HG03432 (cell line): Measurements from ENCODE around the gene BPNT1.
"Not testable (repeated sequence)": the region's sequence is repeated elsewhere in the genome, so short reads cannot be mapped to it uniquely, and the experiment has no call there.

ENCODE experiments used
- ATAC-seq: cut with Tn5 transposase; IDR thresholded peaks from one replicate; pipeline ENCODE4 v1.9.1; 2021; ENCODE audit warnings: mild to moderate bottlenecking, moderate library complexity; ENCODE audit not compliant: unreplicated experiment

The BPNT1 gene, protein sequence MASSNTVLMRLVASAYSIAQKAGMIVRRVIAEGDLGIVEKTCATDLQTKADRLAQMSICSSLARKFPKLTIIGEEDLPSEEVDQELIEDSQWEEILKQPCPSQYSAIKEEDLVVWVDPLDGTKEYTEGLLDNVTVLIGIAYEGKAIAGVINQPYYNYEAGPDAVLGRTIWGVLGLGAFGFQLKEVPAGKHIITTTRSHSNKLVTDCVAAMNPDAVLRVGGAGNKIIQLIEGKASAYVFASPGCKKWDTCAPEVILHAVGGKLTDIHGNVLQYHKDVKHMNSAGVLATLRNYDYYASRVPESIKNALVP

DNA sequence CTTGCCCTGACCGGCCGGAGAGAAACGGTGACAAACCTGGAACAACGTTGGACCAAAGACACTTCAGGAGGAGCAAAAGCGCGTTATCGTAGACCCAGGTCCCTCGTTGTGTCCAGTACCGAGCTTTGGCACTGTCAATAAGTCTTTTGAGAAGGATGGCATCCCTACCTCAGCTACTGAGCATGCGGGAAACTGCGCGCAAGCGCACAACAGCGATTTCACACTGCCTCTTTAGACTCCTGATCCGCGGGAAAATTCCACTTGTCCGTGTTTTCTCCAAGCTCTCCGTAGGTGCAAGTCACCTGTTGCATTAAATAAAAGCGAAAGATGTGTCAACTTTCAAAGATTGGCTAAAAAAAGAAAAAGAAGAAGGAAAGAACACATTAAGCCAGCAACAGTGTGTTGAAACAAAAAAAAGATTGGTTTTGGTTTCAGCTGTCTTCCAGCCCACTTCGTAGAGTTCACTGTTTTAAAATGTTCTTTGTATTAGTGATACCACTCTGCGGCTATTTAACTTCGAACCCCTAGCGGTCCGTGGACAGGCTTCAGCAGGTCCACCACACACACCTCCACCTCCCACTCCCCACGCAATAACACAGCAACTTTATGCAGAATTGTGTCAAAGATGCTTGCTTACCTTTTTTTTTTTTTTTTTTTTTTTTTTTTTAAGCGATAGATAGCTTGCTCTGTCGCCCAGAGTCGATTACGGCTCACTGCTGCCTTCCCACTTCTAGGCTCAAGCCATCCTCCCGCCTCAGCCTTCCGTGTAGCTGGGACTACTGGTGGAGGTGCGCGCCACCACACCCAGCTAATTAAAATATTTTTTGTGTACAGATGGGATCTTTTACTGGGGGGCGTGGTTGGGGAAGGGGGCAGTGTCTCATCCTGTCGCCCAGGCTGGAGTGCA lies at the start of gene BPNT1:
TSS of gene BPNT1 (minus strand) at position 139 of the 907 bp plus-strand sequence. CDS start 9,942 bp downstream, outside the sequence.
- ATAC-seq, result peak; percentile 56

DNA sequence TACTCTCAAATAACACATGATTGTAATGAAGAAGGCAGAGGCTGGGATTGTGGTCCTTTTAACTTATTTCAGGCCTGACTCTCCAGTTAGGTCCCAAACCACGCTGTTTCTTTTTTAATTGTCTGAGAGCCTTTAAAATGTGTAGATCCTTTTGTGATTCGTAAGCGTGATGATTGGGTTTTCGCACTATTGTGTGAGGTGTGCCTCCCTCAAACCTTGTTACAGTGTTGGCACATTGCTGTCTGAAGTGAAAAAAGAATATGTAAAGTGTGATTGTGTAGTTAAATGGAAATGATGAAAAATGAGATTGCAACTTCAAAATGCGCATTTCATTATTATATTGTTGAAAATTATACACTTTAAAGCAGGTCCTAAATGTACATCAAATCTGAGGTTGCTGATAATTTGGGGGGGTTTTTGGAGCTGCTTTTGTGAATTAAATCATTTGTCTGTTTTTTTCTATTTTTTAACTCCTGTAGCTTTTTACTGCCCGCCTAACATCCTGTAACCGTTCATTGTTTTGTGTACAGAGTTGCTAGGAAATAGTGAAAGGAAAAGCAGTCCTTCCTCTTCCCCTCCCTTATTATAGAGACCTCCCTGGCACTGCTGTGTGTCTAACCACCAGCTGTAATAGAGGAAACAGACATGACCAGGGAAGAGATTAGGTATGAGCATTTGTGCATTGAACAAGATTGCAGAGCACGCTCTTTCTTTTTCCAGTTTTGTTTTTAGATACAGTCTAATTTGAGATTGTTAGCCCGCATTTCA lies 47.6 kb upstream of the BPNT1 start:
- no peak for ATAC-seq

DNA sequence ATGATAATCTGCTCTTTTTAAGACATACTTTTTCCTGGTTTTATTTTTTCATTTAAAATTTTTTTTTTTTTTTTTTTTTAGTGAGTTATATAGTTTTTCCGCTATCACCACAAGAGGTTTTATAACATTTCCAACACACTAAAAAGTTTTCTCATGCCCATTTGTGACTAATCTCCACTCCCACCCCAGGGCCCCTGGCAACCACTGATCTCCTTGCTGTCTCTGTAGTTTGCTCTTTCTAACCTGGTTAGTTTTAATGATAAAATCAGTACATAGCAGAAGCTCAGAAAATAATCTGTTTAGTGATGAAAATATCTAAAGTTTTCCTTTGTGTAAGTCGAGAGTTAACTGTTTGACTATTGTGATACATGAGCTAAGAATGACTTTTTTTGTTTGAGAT lies 46.2 kb upstream of the BPNT1 start:
- no peak for ATAC-seq

DNA sequence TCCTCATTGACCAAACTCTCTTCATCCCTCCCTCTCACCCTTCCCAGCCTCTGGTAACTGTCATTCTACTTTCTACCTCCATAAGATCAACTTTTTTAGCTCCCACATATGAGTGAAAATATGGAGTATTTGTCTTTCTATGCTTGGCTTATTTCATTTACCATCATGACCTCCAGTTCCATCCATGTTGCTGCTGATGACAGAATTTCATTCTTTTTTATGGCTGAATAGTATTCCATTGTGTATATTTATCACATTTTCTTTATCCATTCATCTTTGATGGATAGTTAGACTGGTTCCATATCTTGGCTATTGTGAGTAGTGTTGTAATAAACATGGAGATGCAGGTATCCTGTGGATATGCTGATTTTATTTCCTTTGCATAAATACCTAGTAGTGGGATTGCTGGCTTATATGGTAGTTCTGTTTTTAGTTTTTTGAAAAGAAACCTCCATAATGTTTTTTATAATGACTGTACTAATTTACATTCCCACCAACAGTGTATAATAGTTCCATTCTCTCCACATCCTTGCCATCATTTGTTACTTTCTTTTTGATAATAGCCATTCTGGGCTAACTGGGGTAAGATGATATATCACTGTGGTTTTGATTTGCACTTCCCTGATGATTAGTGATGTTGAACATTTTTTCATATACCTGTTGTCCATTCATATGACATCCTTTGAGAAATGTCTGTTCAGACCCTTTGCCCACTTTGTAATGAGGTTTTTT lies 40.1 kb upstream of the BPNT1 start:
- ATAC-seq, result no peak

DNA sequence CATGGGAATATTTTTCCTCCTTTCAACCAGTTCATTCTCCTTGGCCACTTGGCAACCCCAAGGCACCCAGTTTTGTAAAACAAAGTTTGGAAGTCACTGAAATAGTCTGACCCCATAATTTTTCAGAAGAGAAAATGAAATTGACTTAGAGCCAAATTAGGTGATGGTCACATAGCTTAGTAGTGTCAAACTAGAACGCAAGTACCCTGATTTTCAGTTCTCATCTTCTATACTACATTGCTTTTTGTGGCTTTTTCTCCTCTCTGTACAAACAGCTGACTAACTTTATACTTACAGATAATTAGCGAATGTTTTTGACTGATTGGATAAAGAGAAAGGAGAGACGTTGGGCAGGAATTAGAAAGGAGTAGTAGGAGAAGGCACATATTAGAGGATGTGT lies 37.5 kb upstream of the BPNT1 start:
- ATAC-seq, result no peak

DNA sequence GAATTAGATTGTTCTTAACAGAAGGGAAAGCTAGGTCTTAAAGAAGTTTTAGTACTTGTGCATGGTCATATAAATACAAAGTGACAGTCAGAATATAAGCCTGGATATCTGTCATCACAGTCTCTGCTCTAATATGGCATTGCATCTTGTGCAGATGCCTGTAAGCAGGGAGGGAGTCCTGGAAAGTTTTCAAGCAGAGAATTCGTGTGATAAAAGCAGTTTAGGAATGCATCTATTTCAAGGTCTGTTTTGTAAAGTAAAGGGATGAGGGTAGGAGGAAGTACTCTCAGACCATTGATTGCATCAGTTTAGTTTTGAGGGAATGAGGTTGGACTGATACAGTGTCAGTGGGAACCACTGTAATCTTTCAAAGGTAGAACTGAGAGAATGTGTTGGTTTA lies 35.0 kb upstream of the BPNT1 start:
- no peak for ATAC-seq

DNA sequence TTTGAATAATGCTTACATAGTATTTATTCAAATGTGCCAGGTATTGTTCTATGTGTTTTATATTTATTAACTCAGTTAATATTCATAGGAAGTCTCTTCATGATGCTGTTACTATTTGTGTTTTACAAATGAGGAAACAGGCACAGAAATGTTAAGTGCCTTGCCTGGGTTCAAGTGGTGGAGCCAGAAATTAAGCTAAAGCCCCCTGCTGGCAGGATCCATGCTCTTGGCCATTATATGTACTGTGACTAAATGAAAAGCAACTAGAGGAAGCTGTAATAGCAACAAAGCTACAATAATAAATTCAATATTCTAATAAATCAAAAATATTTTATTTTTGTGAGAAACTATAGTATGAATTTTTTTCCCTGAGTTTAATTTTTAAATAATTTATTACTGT lies 34.3 kb upstream of the BPNT1 start:
- ATAC-seq, result no peak

DNA sequence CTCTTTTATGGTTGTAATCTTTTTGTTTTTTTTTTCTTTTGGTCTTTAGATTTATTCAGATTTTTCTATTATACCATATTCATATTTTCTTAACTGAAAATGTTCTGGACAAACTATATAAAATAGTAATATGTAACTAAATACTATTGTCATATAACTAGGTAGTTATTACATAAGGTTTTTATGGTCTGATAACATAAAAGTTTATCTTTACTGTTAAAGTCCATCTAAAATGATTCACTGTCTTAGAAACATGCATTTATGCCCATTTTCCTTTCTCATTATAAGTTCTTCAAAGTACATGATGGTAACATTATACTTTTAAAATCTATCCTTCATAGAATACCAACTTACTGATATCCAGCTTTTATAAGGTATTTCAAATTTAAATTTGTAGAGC lies 33.5 kb upstream of the BPNT1 start:
- ATAC-seq, result no peak

DNA sequence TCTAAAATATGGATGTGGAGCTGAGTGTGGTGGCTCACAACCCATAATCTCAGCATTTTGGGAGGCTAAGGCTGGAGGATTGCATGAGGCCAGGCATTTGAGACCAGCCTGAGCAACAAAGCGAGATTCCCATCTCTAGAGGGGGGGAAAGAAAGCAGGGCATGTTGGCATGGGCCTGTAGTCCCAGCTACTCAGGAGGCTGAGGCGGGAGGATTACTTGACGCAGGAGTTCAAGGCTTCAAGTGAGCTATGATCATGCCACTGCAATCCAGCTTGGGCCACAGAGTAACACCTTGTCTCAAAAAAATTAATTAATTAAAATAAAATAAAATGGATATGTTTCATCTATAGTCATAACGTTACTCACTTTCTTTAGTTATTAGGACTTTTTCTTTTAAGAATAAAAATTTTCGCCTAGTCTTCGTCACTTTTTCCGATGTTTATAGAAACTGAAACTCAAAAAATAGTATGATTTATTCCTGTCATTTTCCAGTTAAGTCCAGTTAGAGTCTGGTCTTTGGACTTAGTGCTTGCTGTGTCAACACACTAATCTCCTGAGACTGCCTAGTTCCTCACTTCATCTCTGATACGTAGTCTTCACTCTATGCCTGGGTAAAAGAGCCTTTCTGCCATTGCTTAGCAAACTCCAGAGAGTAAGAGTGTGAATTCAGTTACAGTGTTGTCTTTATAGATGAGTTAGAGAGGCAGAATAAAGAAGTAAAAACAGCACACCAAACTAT lies 32.4 kb upstream of the BPNT1 start:
- ATAC-seq, result peak; percentile 56

DNA sequence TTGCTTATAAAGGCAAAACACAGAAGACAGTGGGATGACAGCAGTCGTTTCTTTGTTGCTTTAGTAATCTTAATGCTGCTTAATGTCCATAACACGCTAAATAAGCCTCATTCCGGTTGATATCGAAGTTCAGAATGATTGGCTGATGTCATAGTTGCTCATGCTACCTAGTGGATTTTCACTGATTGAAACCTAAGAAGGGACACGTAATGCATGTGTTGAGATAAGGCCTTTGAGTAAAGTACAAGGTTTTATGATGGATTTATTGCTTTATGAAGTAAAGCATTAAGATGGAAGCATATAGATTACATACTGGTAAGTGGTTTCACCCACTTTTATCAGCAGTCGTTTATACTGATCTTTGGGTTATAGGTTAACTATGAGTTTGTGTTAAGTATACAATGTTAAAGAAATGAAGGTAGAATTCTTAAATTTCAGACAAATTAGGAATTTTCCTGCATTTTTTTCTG lies 29.5 kb upstream of the BPNT1 start:
- no peak for ATAC-seq

DNA sequence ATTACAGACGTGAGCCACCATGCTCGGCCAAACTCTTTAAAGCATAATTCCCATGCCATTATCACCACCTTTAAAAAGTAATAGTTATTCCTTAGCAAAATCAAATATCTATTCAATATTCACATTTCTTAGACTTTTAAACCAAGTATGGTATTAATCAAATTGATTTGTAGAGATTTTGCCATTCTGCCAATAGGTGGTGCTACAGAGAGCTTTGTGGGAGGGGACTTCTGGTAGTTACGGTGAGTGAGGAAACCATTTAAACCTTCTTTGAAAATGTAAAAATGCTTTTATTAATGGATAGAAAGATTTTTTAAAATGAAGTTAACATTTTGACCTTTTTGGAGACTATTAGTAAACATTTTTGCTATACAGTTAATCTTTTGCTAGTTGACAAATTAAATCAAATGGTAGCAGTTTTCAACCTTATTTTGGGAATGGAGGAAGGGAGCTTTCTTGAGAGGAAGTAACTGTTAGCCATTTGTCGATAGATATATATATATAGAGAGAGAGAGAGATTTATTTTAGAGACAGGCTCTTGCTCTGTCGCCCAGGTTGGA lies 23.6 kb upstream of the BPNT1 start:
- peak; percentile 83 for ATAC-seq

DNA sequence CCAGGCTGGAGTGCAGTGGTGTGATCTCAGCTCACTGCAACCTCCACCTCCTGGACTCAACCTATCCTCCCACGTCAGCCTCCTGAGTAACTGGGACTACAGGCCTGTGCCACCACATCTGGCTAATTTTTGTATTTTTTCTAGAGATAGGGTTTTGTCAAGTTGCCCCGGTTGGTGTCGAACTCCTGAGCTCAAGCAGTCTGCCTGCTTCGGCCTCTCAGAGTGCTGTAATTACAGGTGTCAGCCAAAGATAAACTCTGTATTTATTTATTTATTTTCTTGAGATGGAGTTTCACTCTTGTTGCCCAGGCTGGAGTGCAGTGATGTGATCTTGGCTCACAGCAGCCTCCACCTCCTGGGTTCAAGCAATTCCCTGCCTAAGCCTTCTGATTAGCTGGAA lies 23.0 kb upstream of the BPNT1 start:
- not testable (repeated sequence) for ATAC-seq

DNA sequence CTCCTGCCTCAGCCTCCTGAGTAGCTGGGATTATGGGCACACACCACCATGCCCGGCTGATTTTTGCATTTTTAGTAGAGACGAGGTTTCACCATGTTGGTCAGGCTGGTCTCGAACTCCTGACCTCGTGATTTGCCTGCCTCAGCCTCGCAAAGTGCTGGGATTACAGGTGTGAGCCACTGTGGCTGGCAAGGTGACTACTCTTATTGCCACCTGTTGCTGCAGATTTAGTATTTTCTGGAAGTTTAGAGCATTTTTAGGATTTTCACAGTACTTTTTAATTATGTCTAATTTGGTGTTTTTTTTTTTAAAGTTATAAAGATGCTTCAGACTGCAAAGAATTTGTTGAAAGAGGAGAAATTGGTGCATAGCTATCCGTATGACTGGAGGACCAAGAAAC lies 20.9 kb upstream of the BPNT1 start:
- ATAC-seq, result not testable (repeated sequence)

DNA sequence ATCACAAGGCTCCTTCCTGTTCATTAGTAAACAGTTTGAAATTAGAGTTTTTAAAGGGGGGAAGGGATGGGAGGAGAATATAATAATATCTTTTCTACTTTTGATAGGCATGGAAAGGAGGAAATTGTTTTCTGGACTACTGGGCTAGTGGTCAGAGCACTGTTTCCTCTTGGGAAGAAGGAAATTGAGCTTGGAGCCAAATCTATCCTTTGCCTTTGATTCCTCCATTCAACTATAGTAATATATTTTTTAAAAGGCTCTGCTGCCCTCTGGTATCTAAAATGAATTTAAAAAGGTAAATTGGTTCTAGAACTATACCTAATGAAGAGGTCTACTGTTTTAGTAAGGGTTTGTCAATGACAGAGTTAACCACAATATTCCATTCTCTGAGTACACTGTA lies 10.2 kb upstream of the BPNT1 start:
- ATAC-seq, result no peak

DNA sequence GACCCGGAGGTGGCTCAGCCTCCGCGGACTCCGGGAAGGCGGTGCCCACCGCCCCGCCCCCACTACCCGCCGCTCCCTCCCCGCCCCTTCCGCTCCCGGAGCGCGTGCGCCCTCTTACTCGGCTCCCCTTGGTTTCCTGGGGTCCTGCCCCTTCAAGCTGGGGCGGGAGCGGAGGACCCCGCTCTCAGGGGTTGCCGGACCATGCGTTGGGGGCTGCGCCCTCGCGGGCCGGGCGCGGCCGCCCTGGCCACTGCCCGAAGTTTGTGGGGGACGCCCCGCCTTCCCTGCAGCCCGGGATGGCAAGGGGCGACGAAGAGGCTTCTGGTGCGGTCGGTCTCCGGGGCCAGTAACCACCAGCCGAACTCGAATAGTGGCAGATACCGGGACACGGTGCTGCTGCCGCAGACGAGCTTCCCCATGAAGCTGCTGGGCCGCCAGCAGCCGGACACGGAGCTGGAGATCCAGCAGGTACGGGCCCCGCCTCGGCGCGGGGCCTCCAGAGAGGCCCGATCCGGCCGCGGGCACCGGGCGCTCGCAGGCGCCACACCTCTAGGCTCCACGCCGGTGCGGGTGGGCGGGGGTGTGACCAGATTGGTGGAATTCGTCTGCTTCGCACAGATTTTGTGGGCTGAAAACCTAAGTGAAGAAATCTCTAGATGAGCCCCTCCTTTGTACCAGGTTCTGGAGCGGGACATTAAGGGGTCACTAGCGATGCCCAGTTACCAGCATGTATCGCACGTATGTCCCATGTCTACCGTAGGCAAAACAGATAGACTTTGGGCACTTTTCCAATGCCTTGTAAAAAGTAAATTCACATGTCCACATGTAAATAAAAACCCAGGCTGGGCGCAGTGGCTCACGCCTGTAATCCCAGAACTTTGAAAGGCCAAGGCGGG lies 4.7 kb upstream of the BPNT1 start, which contains the start of gene IARS2:
TSS of gene IARS2 (plus strand) at position 117 of the 896 bp plus-strand sequence. CDS start at position 202, 85 bp downstream.
- ATAC-seq, result peak; percentile 76

DNA sequence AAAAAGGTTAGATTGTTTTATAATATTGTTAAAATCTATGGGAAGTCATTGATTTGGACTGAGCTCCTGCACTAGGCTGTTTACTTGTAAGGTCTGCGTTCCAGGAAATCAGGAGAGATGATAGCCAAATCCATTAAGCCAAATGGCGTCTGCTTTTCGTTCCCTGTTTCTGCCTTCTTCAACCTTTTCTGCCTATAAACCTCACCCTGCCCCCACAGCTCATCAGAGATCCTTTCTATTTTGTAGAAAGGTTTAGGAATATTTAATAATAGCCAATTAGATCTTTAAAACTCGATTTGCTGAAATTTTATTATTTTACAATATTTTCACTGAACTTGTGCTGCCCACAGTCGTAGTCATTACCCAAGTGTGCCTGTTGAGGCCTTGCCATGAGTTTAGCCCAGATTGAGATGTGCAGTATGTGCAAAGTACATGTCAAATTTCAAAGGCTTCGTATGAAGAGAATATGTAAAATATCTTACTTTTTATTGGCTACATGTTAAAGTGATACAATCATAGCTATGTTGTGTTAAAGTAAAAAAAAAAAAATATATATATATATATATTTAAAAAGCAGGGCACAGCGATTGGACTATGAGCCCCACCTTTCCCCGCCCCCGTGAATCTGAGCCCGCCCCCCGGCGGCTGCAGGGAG lies 3.9 kb upstream of the BPNT1 start:
- ATAC-seq, result peak; percentile 3

DNA sequence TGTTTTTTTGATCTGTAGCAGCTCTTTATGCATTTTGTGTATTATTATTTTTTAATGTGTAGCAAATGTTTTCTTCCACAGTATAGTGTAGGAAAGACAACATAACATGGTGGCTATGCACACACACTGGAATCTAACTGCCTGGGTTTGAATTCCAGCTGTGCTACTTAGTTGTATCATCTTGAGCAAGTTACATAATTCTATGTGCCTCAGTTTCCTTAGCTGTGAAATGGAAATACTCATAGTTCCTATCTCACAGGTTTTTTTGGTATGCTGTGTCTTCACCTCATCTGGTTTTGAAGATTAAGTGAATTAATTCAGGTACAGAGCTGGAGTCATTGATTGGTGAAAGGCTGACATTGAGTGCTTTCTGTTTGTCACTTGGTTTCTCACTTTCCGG lies 3.1 kb upstream of the BPNT1 start:
- ATAC-seq, result no peak

DNA sequence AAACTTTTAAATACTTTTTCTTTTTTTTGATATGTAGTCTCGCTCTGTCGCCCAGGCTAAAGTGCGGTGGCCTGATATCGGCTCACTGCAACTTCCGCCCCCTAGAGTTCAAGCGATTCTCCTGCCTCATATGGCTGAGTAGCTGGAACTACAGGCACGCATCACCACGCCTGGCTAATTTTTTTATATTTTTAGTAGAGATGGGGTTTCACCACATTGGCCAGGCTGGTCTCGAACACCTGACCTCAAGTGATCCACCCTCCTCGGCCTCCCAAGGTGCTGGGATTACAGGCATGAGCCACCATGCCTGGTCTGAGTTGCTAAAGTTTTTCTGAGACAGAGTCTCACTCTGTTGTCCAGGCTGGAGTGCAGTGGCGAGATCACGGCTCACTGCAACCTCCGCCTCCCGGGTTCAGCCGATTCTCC lies 3.3 kb downstream of the BPNT1 start:
- peak; percentile 57 for ATAC-seq
